Brain microvascular endothelial cell (primary cell): ENCODE data around the gene CACNA2D4.

Source experiments
- DNase-seq: peaks from one replicate; pipeline ENCODE4 v3.0.0-alpha.2; 2020
- H3K27ac ChIP-seq: fragments of 250-450 bp; sonication (Bioruptor Pico); 2 replicates; pipeline ENCODE4 v1.5.1; 2020; ENCODE audit warnings: mild to moderate bottlenecking, moderate library complexity
- H3K27me3 ChIP-seq: fragments of 250-450 bp; sonication (Bioruptor Pico); replicated peaks from 2 replicates; pipeline ENCODE4 v1.5.1; 2020; ENCODE audit warnings: mild to moderate bottlenecking
- H3K36me3 ChIP-seq: fragments of 250-450 bp; sonication (Bioruptor Pico); replicated peaks from 2 replicates; pipeline ENCODE4 v1.5.1; 2020; ENCODE audit warnings: mild to moderate bottlenecking
- H3K4me3 ChIP-seq: 2 replicates; pipeline ENCODE4 v1.5.1; 2011; ENCODE audit warnings: low read depth, mild to moderate bottlenecking, control low read depth, low read length, moderate library complexity
- CTCF ChIP-seq: IDR thresholded peaks from 2 replicates; pipeline ENCODE4 v1.5.1; 2011; ENCODE audit warnings: low read depth, mild to moderate bottlenecking, moderate library complexity, low read length, control low read depth, inconsistent platforms; ENCODE audit errors: missing control alignments
- in situ Hi-C: cut with HindIII; loops from 2 replicates; pipeline ENCODE4 v1.10.0; 2017; ENCODE audit warnings: low sequenced_read_pairs, low pct_ligation_motif_present

CACNA2D4 gene

GRCh38 chr12:1750300-1750699 is 168.2 kb downstream of the CACNA2D4 start:
- Histone ChIP-seq H3K36me3 (peaks cover 5% of the 10 kb centered on the region), H3K4me3 (no peak overlapping the region), H3K27me3 (no peaks in the 10 kb centered on the region), H3K27ac (no peak overlapping the region)
- in situ Hi-C loops = no loop called here
- no peak for TF ChIP-seq CTCF
- no peak for DNase-seq

GRCh38 chr12:1749019-1749418 is 169.4 kb downstream of the CACNA2D4 start:
- H3K4me3 ChIP-seq = no peak overlapping the region
- H3K27ac ChIP-seq = no peak overlapping the region
- no peaks in the 10 kb centered on the region for H3K27me3 ChIP-seq
- TF ChIP-seq CTCF = no peak
- no peaks in the 10 kb centered on the region for H3K36me3 ChIP-seq
- DNase-seq = no peak
- in situ Hi-C loops = no loop called here

- in situ Hi-C loops = no loop called here
- TF ChIP-seq CTCF = no peak
- Histone ChIP-seq H3K36me3 (no peaks in the 10 kb centered on the region), H3K27me3 (no peaks in the 10 kb centered on the region), H3K4me3 (no peak overlapping the region), H3K27ac (no peak overlapping the region)
- no peak for DNase-seq
These were observed 170.8 kb downstream of the CACNA2D4 start for GRCh38 chr12:1747609-1748008.

- in situ Hi-C loops = no loop called here
- TF ChIP-seq CTCF = no peak
- Histone ChIP-seq H3K36me3 (no peaks in the 10 kb centered on the region), H3K4me3 (no peak overlapping the region), H3K27ac (no peak overlapping the region), H3K27me3 (no peaks in the 10 kb centered on the region)
- DNase-seq = no peak
These were observed 173.5 kb downstream of the CACNA2D4 start for GRCh38 chr12:1744932-1745331.
